ENCODE results near the gene TBC1D22B. TPM values are rescaled to one million over a fixed set of nuclear protein-coding genes. Genes with fewer than 3 reads are reported as not detected.

TBC1D22B gene
- total and polyA plus RNA-seq, 2 of the 13 experiments (the other 11 are each of a cell fraction or from before 2014, with no cell fraction given): 9.7 to 12.9 TPM

- TF ChIP-seq FOXO4 (CRISPR knock-in tag; conservative IDR thresholded peaks at IDR 0.05) (no peak), ZNF878 (CRISPR knock-in tag; IDR thresholded peaks at IDR 0.05) (no peak), MLX (CRISPR knock-in tag; IDR thresholded peaks at IDR 0.05) (no peak), ZNF777 (CRISPR knock-in tag; IDR thresholded peaks at IDR 0.05) (no peak)
Measured at GRCh38 chr6:37347177-37347576, 89.6 kb downstream of the TBC1D22B start (continued).

DNA sequence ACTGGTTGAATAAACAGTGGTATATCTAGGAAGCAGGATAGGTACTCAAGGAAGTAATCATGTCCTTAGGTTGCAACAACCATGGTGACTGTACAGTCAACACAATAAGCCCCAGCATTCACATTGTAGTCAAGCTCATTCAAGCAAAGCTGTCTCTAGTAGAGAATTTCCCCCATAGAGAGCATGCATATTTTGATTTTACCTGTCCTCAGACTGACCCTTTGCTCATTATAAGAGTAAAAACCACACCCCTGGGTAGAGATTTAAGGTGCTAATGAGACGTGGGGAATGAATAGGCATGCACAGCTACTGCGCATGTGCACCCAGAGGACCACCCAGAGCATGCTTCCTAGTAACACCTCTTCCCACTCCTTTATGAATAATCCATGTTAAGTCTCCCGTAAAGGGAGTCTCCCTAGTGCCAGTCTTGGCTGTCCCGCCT lies 90.1 kb downstream of the TBC1D22B start:
- no TSS peak for BruUV-seq (replicated peaks)
- Histone ChIP-seq H3K27me3 (ENCODE audit: control insufficient read depth in 1 of 2, insufficient read depth in 2 of 2, low read length in 2 of 2) (no peaks in the 10 kb centered on the region), H3K4me1 (ENCODE audit: insufficient read depth, low read length) (no peaks in the 10 kb centered on the region), H3K36me3 (replicated peaks in 1 of 2; ENCODE audit: control insufficient read depth in 1 of 2, insufficient read depth in 2 of 2, low read length in 2 of 2) (no peaks in the 10 kb centered on the region), H3K4me3 (replicated peaks in 1 of 3; ENCODE audit: insufficient read depth in 1 of 3, low read depth in 2 of 3, low read length in 3 of 3) (no peak overlapping the region), H3K9me3 (ENCODE audit: low read length) (no peaks in the 10 kb centered on the region), H3K4me2 (ENCODE audit: low read depth, low read length) (no peak overlapping the region), H3K9ac (ENCODE audit: insufficient read depth, low read depth, low read length) (no peak overlapping the region), H3K79me2 (ENCODE audit: insufficient read depth, low read length) (no peaks in the 10 kb centered on the region), H4K20me1 (ENCODE audit: insufficient read depth, low read length) (no peaks in the 10 kb centered on the region), H2AFZ (ENCODE audit: low read length) (no peak overlapping the region), H3K27ac (ENCODE audit: extremely low read length, insufficient read depth, low read length) (no peak overlapping the region)
- DNase-seq (ENCODE audit: low spot score) (no peak), FAIRE-seq (no peak), ATAC-seq (no peak)
- no peak for TF ChIP-seq RFX3 (CRISPR knock-in tag; IDR thresholded peaks at IDR 0.05)
- TF ChIP-seq HOXA5 (CRISPR knock-in tag; IDR thresholded peaks at IDR 0.05): no peak
- TF ChIP-seq CC2D1A (CRISPR knock-in tag; IDR thresholded peaks at IDR 0.05): no peak
- TF ChIP-seq FOXO4 (CRISPR knock-in tag; conservative IDR thresholded peaks at IDR 0.05): no peak
- no peak for TF ChIP-seq ZNF562 (CRISPR knock-in tag; IDR thresholded peaks at IDR 0.05; ENCODE audit: borderline replicate concordance)
- TF ChIP-seq NCOA2 (CRISPR knock-in tag; IDR thresholded peaks at IDR 0.05): no peak
- TF ChIP-seq, protein P1, sequence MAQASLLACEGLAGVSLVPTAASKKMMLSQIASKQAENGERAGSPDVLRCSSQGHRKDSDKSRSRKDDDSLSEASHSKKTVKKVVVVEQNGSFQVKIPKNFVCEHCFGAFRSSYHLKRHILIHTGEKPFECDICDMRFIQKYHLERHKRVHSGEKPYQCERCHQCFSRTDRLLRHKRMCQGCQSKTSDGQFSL (CRISPR knock-in tag; IDR thresholded peaks at IDR 0.05): no peak
- TF ChIP-seq ZNF550 (CRISPR knock-in tag; IDR thresholded peaks at IDR 0.05; ENCODE audit: borderline replicate concordance): no peak
- TF ChIP-seq ZNF432 (CRISPR knock-in tag; IDR thresholded peaks at IDR 0.05; ENCODE audit: borderline replicate concordance): no peak
- CTCF ChIA-PET (ENCODE audit: low intra/inter-chr PET ratio, low total read pairs): no interaction called here
- 69% methylated on average over 4 of the region's 4 CpGs for WGBS (ENCODE audit: low lambda C conversion rate)
- POLR2A ChIA-PET: no interaction called here
- intact Hi-C loops (cut with micrococcal nuclease; ENCODE audit: unreplicated experiment): no loop called here
- in situ Hi-C loops (cut with HindIII; ENCODE audit: extremely low pct_ligation_motif_present, low pct_unique_long_range_greater_than_20kb): no loop called here

All from HepG2 (cell line).